H9 (cell line): ENCODE results near the gene SOX21. TPM values are rescaled to one million over a fixed set of nuclear protein-coding genes. Genes with fewer than 3 reads are reported as not detected.
A peak's percentile ranks its signal among the peaks of the same experiment; 100 is the strongest.

Source experiments
- DNase-seq: peaks from one replicate; pipeline ENCODE4 v3.0.0-alpha.2; 2017
- H2AFZ ChIP-seq: one replicate; pipeline ENCODE4 v1.6.1; 2013; ENCODE audit warnings: mild to moderate bottlenecking, low read length, control low read depth, moderate library complexity
- H2AK5ac ChIP-seq: 2 replicates; pipeline ENCODE4 v1.6.1; 2013; ENCODE audit warnings: low read length, control low read depth, mixed read lengths; ENCODE audit not compliant: insufficient read length
- H2BK120ac ChIP-seq: one replicate; pipeline ENCODE4 v1.6.1; 2013; ENCODE audit warnings: low read depth, mild to moderate bottlenecking, low read length, control low read depth, inconsistent platforms; ENCODE audit not compliant: poor library complexity, severe bottlenecking
- H2BK12ac ChIP-seq: 2 replicates; pipeline ENCODE4 v1.6.1; 2013; ENCODE audit warnings: low read length, control low read depth, mixed read lengths, low read depth; ENCODE audit not compliant: insufficient read length
- H2BK15ac ChIP-seq: 2 replicates; pipeline ENCODE4 v1.6.1; 2013; ENCODE audit warnings: low read depth, low read length, control low read depth
- H2BK20ac ChIP-seq: one replicate; pipeline ENCODE4 v1.6.1; 2013; ENCODE audit warnings: low read depth, mild to moderate bottlenecking, low read length, control low read depth, inconsistent platforms; ENCODE audit not compliant: poor library complexity, severe bottlenecking
- H2BK5ac ChIP-seq: 2 replicates; pipeline ENCODE4 v1.6.1; 2013; ENCODE audit warnings: low read length, control low read depth, mixed read lengths; ENCODE audit not compliant: insufficient read length
- H3K14ac ChIP-seq: 2 replicates; pipeline ENCODE4 v1.6.1; 2013; ENCODE audit warnings: low read length, control low read depth; ENCODE audit not compliant: insufficient read depth
- H3K18ac ChIP-seq: 2 replicates; pipeline ENCODE4 v1.6.1; 2013; ENCODE audit warnings: low read depth, mild to moderate bottlenecking, mixed read lengths, low read length, control low read depth; ENCODE audit not compliant: insufficient read length
- H3K23ac ChIP-seq: 2 replicates; pipeline ENCODE4 v1.6.1; 2013; ENCODE audit warnings: low read length, control low read depth, mixed read lengths, low read depth; ENCODE audit not compliant: insufficient read length
- H3K23me2 ChIP-seq: 2 replicates; pipeline ENCODE4 v1.6.1; 2013; ENCODE audit warnings: low read depth, mild to moderate bottlenecking, mixed read lengths, low read length, control low read depth; ENCODE audit not compliant: insufficient read length, poor library complexity, severe bottlenecking
- H3K27ac ChIP-seq: 2 replicates; pipeline ENCODE4 v1.5.1; 2013; ENCODE audit warnings: low read length, control low read depth, mixed read lengths, low read depth; ENCODE audit not compliant: insufficient read length
- H3K27me3 ChIP-seq: 2 replicates; pipeline ENCODE4 v1.6.1; 2013; ENCODE audit warnings: low read length, control low read depth, inconsistent platforms; ENCODE audit not compliant: insufficient read depth
- H3K4ac ChIP-seq: 2 replicates; pipeline ENCODE4 v1.6.1; 2013; ENCODE audit warnings: low read depth, mild to moderate bottlenecking, control low read depth, inconsistent platforms, low read length, moderate library complexity
- H3K4me1 ChIP-seq: 2 replicates; pipeline ENCODE4 v1.6.1; 2013; ENCODE audit warnings: low read length, control low read depth, inconsistent platforms; ENCODE audit not compliant: insufficient read depth
- H3K4me2 ChIP-seq: 2 replicates; pipeline ENCODE4 v1.6.1; 2013; ENCODE audit warnings: low read length, control low read depth, mixed read lengths; ENCODE audit not compliant: insufficient read length, insufficient read depth
- H3K56ac ChIP-seq: 2 replicates; pipeline ENCODE4 v1.6.1; 2013; ENCODE audit warnings: low read depth, mild to moderate bottlenecking, mixed read lengths, low read length, control low read depth; ENCODE audit not compliant: insufficient read length
- H3K79me1 ChIP-seq: 2 replicates; pipeline ENCODE4 v1.6.1; 2013; ENCODE audit warnings: low read depth, mild to moderate bottlenecking, moderate library complexity, low read length, control low read depth, inconsistent platforms; ENCODE audit not compliant: insufficient read depth, poor library complexity, severe bottlenecking
- H3K79me2 ChIP-seq: 2 replicates; pipeline ENCODE4 v1.6.1; 2013; ENCODE audit warnings: low read length, control low read depth, inconsistent platforms; ENCODE audit not compliant: insufficient read depth
- H3K9ac ChIP-seq: 2 replicates; pipeline ENCODE4 v1.6.1; 2013; ENCODE audit warnings: low read length, control low read depth, mixed read lengths; ENCODE audit not compliant: insufficient read length; ENCODE audit errors: extremely low read depth
- H3K9me3 ChIP-seq: one replicate; pipeline ENCODE4 v1.6.1; 2013; ENCODE audit warnings: low read depth, low read length, inconsistent platforms; ENCODE audit not compliant: control insufficient read depth
- H3T11ph ChIP-seq: one replicate; pipeline ENCODE4 v1.6.1; 2013; ENCODE audit warnings: mild to moderate bottlenecking, low read length, control low read depth, inconsistent platforms
- H4K20me1 ChIP-seq: one replicate; pipeline ENCODE4 v1.6.1; 2013; ENCODE audit not compliant: control insufficient read depth, insufficient read length, insufficient read depth
- H4K5ac ChIP-seq: 2 replicates; pipeline ENCODE4 v1.6.1; 2013; ENCODE audit warnings: low read depth, mild to moderate bottlenecking, mixed read lengths, low read length, control low read depth; ENCODE audit not compliant: insufficient read length
- H4K8ac ChIP-seq: replicated peaks from 2 replicates; pipeline ENCODE4 v1.6.1; 2013; ENCODE audit warnings: low read length, control low read depth, mixed read lengths, low read depth; ENCODE audit not compliant: insufficient read length
- H4K91ac ChIP-seq: 2 replicates; pipeline ENCODE4 v1.6.1; 2013; ENCODE audit warnings: low read depth, mild to moderate bottlenecking, moderate library complexity, mixed read lengths, low read length, control low read depth; ENCODE audit not compliant: insufficient read length
- H3K27ac Mint-ChIP-seq, 3 experiments: 2 replicates in 2 of 3; 3 replicates in 1 of 3; pipeline ENCODE4 v1.8.0; 2020 to 2021; ENCODE audit warnings: mixed read lengths in 3 of 3, mild to moderate bottlenecking in 1 of 3, moderate library complexity in 1 of 3
- H3K27me3 Mint-ChIP-seq: 2 replicates; pipeline ENCODE4 v1.8.0; 2021; ENCODE audit warnings: low read depth, mild to moderate bottlenecking, moderate library complexity, mixed read lengths
- H3K36me3 Mint-ChIP-seq, 3 experiments: 2 replicates in 2 of 3; 3 replicates in 1 of 3; pipeline ENCODE4 v1.8.0; 2020 to 2021; ENCODE audit warnings: low read depth in 3 of 3, mixed read lengths in 3 of 3; ENCODE audit not compliant: insufficient read depth in 1 of 3
- H3K4me1 Mint-ChIP-seq, 2 experiments: 2 replicates each; pipeline ENCODE4 v1.8.0; 2020; ENCODE audit warnings: mixed read lengths in 2 of 2
- H3K4me3 Mint-ChIP-seq, 2 experiments: 2 replicates in 1 of 2; 3 replicates in 1 of 2; pipeline ENCODE4 v1.8.0; 2020 to 2021; ENCODE audit warnings: mild to moderate bottlenecking in 2 of 2, mixed read lengths in 2 of 2, moderate library complexity in 1 of 2
- H3K9me3 Mint-ChIP-seq, 2 experiments: 2 replicates in 1 of 2; 3 replicates in 1 of 2; pipeline ENCODE4 v1.8.0; 2020; ENCODE audit warnings: mild to moderate bottlenecking in 2 of 2, mixed read lengths in 2 of 2, moderate library complexity in 1 of 2
- CTCF ChIP-seq: fragments of 200-600 bp; sonication (generic); conservative IDR thresholded peaks from 3 replicates; pipeline ENCODE4 v1.8.0; 2021; ENCODE audit warnings: antibody characterized with exemption, mild to moderate bottlenecking
- WGBS: extraction: QIAGEN DNeasy Blood & Tissue Kit; methylation state at CpG from one replicate; pipeline ENCODE4 v1.1.7; 2013; ENCODE audit warnings: missing lambda C conversion rate, low lambda C conversion rate, mixed read lengths; ENCODE audit not compliant: insufficient read length; ENCODE audit errors: extremely low coverage; 5-methylcytosine and 5-hydroxymethylcytosine counted together
- total RNA-seq: library from RNA; stranded (reverse); gene quantifications from 2 replicates; pipeline ENCODE4 v1.2.1, GENCODE V29; 2021

SOX21 gene
- total RNA-seq, 1 experiment from 2014 or later: 38.4 TPM

- H4K5ac ChIP-seq: no peak overlapping the region
Measured at GRCh38 chr13:94701313-94702180, 10.8 kb downstream of the SOX21 start.

More at GRCh38 chr13:94701313-94702180, 10.8 kb downstream of the SOX21 start:
- H2BK20ac ChIP-seq: no peak overlapping the region
- no CpG with 5 or more reads among the region's 42 CpGs for WGBS
- H3K4ac ChIP-seq: no peak overlapping the region
- H3K27me3 Mint-ChIP-seq: peaks cover 88% of the 10 kb centered on the region
- no peak overlapping the region for H3K56ac ChIP-seq
- no peak overlapping the region for H4K91ac ChIP-seq
- H3K4me1 Mint-ChIP-seq: peaks cover 47 to 49% of the 10 kb centered on the region in 2 experiments
- peak overlapping the region; percentile 66 to 76 for H3K4me3 Mint-ChIP-seq
- TF ChIP-seq CTCF: no peak
- H3K27ac ChIP-seq: no peak overlapping the region
- H4K8ac ChIP-seq: no peak overlapping the region
- H3K27ac Mint-ChIP-seq: no peak overlapping the region
- no peak overlapping the region for H3T11ph ChIP-seq
- no peak overlapping the region for H2BK120ac ChIP-seq
- H2BK15ac ChIP-seq: no peak overlapping the region
- DNase-seq: peak; percentile 47
- H3K23me2 ChIP-seq: peaks cover 20% of the 10 kb centered on the region
- peak overlapping the region; percentile 87 for H3K4me2 ChIP-seq
- H3K18ac ChIP-seq: no peak overlapping the region
- no peak overlapping the region for H3K9ac ChIP-seq
- no peak overlapping the region for H2AFZ ChIP-seq
- H3K4me1 ChIP-seq: no peaks in the 10 kb centered on the region
- no peak overlapping the region for H2BK12ac ChIP-seq
- H3K9me3 Mint-ChIP-seq: peaks cover 0 to 8% of the 10 kb centered on the region in 2 experiments; a peak in 2 of 5 replicates
- no peaks in the 10 kb centered on the region for H3K79me1 ChIP-seq
- H3K36me3 Mint-ChIP-seq: no peaks in the 10 kb centered on the region; a peak in 2 of 7 replicates
- H3K9me3 ChIP-seq: no peaks in the 10 kb centered on the region
- no peak overlapping the region for H3K23ac ChIP-seq
- H3K79me2 ChIP-seq: no peaks in the 10 kb centered on the region
- no peak overlapping the region for H2BK5ac ChIP-seq
- no peak overlapping the region for H3K14ac ChIP-seq
- H2AK5ac ChIP-seq: no peak overlapping the region
- no peaks in the 10 kb centered on the region for H4K20me1 ChIP-seq
- peaks cover 57% of the 10 kb centered on the region; the same call in 1 of the 2 replicates for H3K27me3 ChIP-seq
